Left lung (tissue), 10 donors: Measurements from ENCODE around the gene FAH. TPM values are rescaled to one million over a fixed set of nuclear protein-coding genes. Genes with fewer than 3 reads are reported as not detected.
A peak's percentile ranks its signal among the peaks of the same experiment; 100 is the strongest.

Source experiments
- ATAC-seq: fragments of 200-7000 bp; cut with Tn5 transposase; one replicate; pipeline ENCODE4 v1.9.1; 2020; ENCODE audit warnings: moderate library complexity
- DNase-seq, 4 donors: peaks; one replicate each; pipeline ENCODE4 v3.0.0-alpha.2; 2013 to 2020
- H3K27ac ChIP-seq, 2 donors: fragments of 200-600 bp; sonication (generic) in 1 of 2; one replicate each; pipeline versions ENCODE4 v1.5.0 to v1.8.0; 2020 to 2021
- H3K27me3 ChIP-seq, 2 donors: fragments of 200-600 bp; sonication (generic) in 1 of 2; one replicate each; pipeline versions ENCODE4 v1.5.0 to v1.8.0; 2020 to 2021
- H3K36me3 ChIP-seq, 2 donors: fragments of 200-600 bp; sonication (generic) in 1 of 2; one replicate each; pipeline versions ENCODE4 v1.5.0 to v1.8.0; 2020 to 2021
- H3K4me1 ChIP-seq, 2 donors: fragments of 200-600 bp; one replicate each; pipeline ENCODE4 v1.8.0; 2021
- H3K4me3 ChIP-seq, 2 donors: fragments of 200-600 bp; sonication (generic) in 1 of 2; one replicate each; pipeline versions ENCODE4 v1.5.0 to v1.8.0; 2020 to 2021; ENCODE audit warnings: mild to moderate bottlenecking in 1 of 2
- H3K9me3 ChIP-seq, 2 donors: fragments of 200-600 bp; sonication (generic) in 1 of 2; one replicate each; pipeline versions ENCODE4 v1.5.0 to v1.8.0; 2020 to 2021
- intact Hi-C, 2 donors: fragments of 100-400 bp; cut with DNase I; formaldehyde crosslinking; loops; one replicate each; pipeline versions ENCODE4 v1.11.2 to v1.14.2; 2022
- polyA plus RNA-seq, 6 donors: library from polyadenylated mRNA; unstranded; fragments of 120-200 nt; gene quantifications; one replicate each; pipeline ENCODE4 v1.2.1, GENCODE V29; 2013; ENCODE audit not compliant: insufficient read length in 6 of 6
- total RNA-seq, 2 donors: library from RNA; stranded (reverse); fragmentation: NEBNext Ultra II Directional; extraction: Animal tissue kit (Norgen Biotek cat#: 25700); gene quantifications; one replicate each; pipeline ENCODE4 v1.2.1, GENCODE V29; 2021
- TF ChIP-seq, protein P1 (sequence below), 2 donors: fragments of 200-600 bp; sonication (generic) in 1 of 2; IDR thresholded peaks; one replicate each; pipeline versions ENCODE4 v1.5.0 to v1.8.0; 2021; ENCODE audit warnings: antibody characterized with exemption in 2 of 2
- donor health status: DM: no; HTN: yes; CAD: no.
- donor health status: DM: no; HTN: no; CAD: no.

The FAH gene
- total and polyA plus RNA-seq, 8 donors = 50.2 to 68.7 (median 55.7) TPM

DNA sequence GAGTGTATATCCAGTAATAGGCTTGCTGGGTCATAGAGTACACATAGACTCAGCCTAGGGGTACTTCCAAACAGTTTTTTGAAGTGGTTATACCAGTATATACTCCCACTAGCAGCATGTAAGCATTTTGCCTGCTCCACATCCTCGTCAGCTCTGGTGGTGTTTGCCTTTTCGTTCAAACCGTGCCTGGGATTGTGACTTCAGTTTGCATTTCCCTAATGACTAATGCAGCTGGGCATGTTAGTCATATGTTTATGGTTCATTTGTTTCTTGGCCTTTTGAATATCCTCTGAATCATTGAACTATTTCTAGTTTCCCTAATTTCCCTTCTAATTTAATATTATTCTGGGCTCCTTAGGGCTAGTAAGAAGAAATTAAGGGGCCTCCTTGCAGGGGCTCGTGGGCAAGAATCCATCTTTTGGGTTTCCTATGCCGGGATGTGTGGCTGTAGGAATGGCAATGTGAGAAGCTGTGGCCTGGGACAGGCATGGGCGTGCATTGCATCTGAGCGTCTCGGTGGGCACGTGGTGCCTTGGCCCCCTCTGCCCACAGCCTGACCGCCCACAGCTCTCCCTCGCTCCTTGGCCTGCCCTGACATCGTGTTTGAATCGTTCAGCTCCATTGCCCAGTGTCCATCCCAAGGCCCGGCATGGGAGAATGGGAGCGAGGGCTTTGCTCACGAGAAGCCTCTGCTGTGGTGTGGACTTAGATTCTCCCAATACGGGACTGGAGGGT lies 26.4 kb downstream of the FAH start:
- H3K36me3 ChIP-seq = peaks cover 0 to 77% of the 10 kb centered on the region in 2 donors
- TF ChIP-seq, protein P1, sequence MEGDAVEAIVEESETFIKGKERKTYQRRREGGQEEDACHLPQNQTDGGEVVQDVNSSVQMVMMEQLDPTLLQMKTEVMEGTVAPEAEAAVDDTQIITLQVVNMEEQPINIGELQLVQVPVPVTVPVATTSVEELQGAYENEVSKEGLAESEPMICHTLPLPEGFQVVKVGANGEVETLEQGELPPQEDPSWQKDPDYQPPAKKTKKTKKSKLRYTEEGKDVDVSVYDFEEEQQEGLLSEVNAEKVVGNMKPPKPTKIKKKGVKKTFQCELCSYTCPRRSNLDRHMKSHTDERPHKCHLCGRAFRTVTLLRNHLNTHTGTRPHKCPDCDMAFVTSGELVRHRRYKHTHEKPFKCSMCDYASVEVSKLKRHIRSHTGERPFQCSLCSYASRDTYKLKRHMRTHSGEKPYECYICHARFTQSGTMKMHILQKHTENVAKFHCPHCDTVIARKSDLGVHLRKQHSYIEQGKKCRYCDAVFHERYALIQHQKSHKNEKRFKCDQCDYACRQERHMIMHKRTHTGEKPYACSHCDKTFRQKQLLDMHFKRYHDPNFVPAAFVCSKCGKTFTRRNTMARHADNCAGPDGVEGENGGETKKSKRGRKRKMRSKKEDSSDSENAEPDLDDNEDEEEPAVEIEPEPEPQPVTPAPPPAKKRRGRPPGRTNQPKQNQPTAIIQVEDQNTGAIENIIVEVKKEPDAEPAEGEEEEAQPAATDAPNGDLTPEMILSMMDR (IDR thresholded peaks at IDR 0.05) = no peak
- DNase-seq (no peak), ATAC-seq (peak; percentile 50)
- peak overlapping the region in 1 of 2 donors; percentile 13 for H3K27ac ChIP-seq
- H3K4me1 ChIP-seq = no peaks in the 10 kb centered on the region
- no peaks in the 10 kb centered on the region for H3K27me3 ChIP-seq
- no peaks in the 10 kb centered on the region for H3K9me3 ChIP-seq
- intact Hi-C loops = no loop called here
- no peak overlapping the region for H3K4me3 ChIP-seq

DNA sequence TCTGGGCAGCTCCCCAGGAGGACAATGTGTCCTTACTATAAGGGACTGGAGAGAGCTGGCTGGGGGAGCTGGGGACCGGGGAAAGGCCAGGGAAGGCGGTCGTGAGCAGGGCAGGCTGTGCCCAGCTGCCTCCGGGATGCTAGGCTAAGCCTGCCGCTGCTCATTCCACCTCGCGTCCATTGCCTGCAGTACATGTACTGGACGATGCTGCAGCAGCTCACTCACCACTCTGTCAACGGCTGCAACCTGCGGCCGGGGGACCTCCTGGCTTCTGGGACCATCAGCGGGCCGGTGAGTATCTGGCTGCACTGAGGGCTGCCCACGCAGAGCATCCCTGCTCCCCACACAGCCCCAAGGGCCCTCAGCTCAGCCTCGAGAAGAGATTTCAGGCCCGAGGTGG lies 27.1 kb downstream of the FAH start:
- intact Hi-C loops = no loop called here
- no peak overlapping the region for H3K27ac ChIP-seq
- no peak for ATAC-seq
- no peak for DNase-seq
- H3K4me3 ChIP-seq = no peak overlapping the region
- no peaks in the 10 kb centered on the region for H3K27me3 ChIP-seq
- TF ChIP-seq, protein P1 (IDR thresholded peaks at IDR 0.05) = no peak
- peaks cover 0 to 77% of the 10 kb centered on the region in 2 donors for H3K36me3 ChIP-seq
- no peaks in the 10 kb centered on the region for H3K9me3 ChIP-seq
- no peaks in the 10 kb centered on the region for H3K4me1 ChIP-seq

DNA sequence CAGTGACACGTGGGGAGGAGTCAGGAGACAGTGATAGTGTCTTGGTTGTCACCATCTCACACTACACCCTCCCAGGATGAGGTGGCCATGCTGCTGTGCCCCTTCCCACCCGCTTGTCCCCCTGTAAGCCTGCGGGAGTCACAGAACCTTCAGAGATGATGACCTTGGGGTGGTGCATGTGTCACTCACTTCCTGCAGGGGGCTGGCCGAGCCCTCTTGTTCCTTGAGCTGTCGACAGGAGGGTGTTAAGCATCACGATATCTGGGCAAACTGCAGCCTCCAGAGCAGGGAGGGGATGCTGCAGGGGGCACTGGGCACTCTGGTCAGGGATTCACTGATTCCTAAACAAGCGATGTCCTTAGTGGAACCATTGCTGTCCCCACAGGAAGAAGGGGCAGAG lies 27.7 kb downstream of the FAH start:
- no peak for ATAC-seq
- intact Hi-C loops = no loop called here
- no peaks in the 10 kb centered on the region for H3K9me3 ChIP-seq
- no peaks in the 10 kb centered on the region for H3K27me3 ChIP-seq
- DNase-seq = no peak
- no peaks in the 10 kb centered on the region for H3K4me1 ChIP-seq
- H3K4me3 ChIP-seq = no peak overlapping the region
- peaks cover 0 to 77% of the 10 kb centered on the region in 2 donors for H3K36me3 ChIP-seq
- TF ChIP-seq, protein P1 (IDR thresholded peaks at IDR 0.05) = no peak
- no peak overlapping the region for H3K27ac ChIP-seq

DNA sequence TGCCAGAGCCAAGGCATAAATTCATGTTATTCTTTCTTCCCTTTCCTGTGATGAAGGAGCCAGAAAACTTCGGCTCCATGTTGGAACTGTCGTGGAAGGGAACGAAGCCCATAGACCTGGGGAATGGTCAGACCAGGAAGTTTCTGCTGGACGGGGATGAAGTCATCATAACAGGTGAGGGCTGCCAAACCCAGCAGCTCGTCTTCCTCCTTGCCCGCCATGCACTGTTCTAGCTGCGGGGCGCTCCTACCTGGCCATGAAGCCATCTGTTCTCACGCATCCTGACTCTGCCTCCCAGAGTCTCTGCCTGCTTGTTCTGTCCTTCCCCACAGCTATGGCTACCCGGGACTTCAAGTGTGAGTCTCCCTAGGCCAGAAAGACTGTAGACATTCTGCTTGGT lies 28.2 kb downstream of the FAH start:
- intact Hi-C loops = no loop called here
- TF ChIP-seq, protein P1 (IDR thresholded peaks at IDR 0.05) = no peak
- no peaks in the 10 kb centered on the region for H3K4me1 ChIP-seq
- H3K9me3 ChIP-seq = no peaks in the 10 kb centered on the region
- no peak overlapping the region for H3K4me3 ChIP-seq
- no peak overlapping the region for H3K27ac ChIP-seq
- ATAC-seq (no peak), DNase-seq (no peak)
- no peaks in the 10 kb centered on the region for H3K27me3 ChIP-seq
- peaks cover 0 to 77% of the 10 kb centered on the region in 2 donors for H3K36me3 ChIP-seq

DNA sequence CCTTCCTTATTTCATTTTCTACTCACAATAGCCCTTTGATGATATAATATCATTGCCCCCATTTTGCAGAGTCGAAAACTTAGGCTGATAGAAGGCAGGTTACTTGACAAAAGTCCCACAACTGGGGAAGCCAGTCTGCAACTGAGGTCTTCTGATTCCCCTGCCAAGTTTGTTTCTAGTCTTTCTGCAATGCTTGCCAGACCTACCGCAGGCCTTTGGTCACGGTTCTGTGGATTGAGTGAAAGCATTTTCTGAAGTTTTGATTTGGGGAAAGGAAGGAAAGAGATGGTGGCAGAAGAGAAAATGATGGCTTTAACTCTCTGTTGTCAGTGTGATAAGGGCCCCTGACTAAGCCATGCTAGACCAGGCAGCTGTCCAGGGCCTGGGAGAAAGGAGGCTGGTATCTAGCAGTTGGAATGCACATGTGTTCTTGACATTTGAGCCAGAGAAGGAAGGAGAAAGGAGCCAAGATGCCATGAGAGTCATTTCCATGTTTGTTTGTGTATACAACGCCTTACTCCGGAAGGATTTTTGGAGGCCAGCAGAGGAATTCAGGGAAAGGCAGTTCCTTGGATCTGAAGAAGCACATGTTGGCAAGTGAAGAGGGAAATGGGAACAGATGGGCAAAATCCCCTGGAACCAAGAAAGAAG lies 29.9 kb downstream of the FAH start:
- Histone ChIP-seq H3K4me1 (no peaks in the 10 kb centered on the region), H3K27ac (no peak overlapping the region), H3K27me3 (no peaks in the 10 kb centered on the region), H3K9me3 (no peaks in the 10 kb centered on the region), H3K4me3 (no peak overlapping the region), H3K36me3 (peaks cover 0 to 80% of the 10 kb centered on the region in 2 donors)
- intact Hi-C loops = no loop called here
- ATAC-seq = no peak
- TF ChIP-seq, protein P1 (IDR thresholded peaks at IDR 0.05) = no peak
- peak in 2 of 4 donors; percentile 56 to 63 for DNase-seq
